Measurements from ENCODE around the gene DDX39B.
A peak's percentile ranks its signal among the peaks of the same experiment; 100 is the strongest.

DDX39B gene

GRCh38 chr6:31567531-31568370 is 25.9 kb upstream of the DDX39B start (continued):
- TF ChIP-seq ZNF174 (tag by site-specific recombination; IDR thresholded peaks at IDR 0.05), result no peak
- TF ChIP-seq ZEB2 (tag by site-specific recombination; IDR thresholded peaks at IDR 0.05), result no peak
- TF ChIP-seq ZNF121 (tag by site-specific recombination; IDR thresholded peaks at IDR 0.05), result no peak
- peak; percentile 91 for TF ChIP-seq ZSCAN4 (tag by site-specific recombination; IDR thresholded peaks at IDR 0.05)
- TF ChIP-seq EGR2 (tag by site-specific recombination; IDR thresholded peaks at IDR 0.05; ENCODE audit: low read depth), result peak; percentile 74
- TF ChIP-seq ZNF10 (tag by site-specific recombination; IDR thresholded peaks at IDR 0.05), result no peak
- no peak for TF ChIP-seq ZBTB44 (tag by site-specific recombination; IDR thresholded peaks at IDR 0.05)
- no peak for TF ChIP-seq WT1 (tag by site-specific recombination; IDR thresholded peaks at IDR 0.05)
- no peak for TF ChIP-seq ZNF138 (tag by site-specific recombination; IDR thresholded peaks at IDR 0.05; ENCODE audit: borderline replicate concordance)
- TF ChIP-seq ZNF571 (tag by site-specific recombination; IDR thresholded peaks at IDR 0.05), result no peak
- TF ChIP-seq ZNF398 (tag by site-specific recombination; IDR thresholded peaks at IDR 0.05), result peak; percentile 69

GRCh38 chr6:31560697-31561058 is 18.9 kb upstream of the DDX39B start:
- no peak for TF ChIP-seq ZIC2 (tag by site-specific recombination; IDR thresholded peaks at IDR 0.05)
- TF ChIP-seq KLF10 (tag by site-specific recombination; IDR thresholded peaks at IDR 0.05), result no peak
- no peak for TF ChIP-seq ZSCAN4 (tag by site-specific recombination; IDR thresholded peaks at IDR 0.05)
- no peak for TF ChIP-seq ZNF707 (tag by site-specific recombination; IDR thresholded peaks at IDR 0.05)
- no peak for TF ChIP-seq ZNF174 (tag by site-specific recombination; IDR thresholded peaks at IDR 0.05)
- TF ChIP-seq ZNF623 (tag by site-specific recombination; IDR thresholded peaks at IDR 0.05), result no peak
- no peak for TF ChIP-seq ZNF843 (tag by site-specific recombination; IDR thresholded peaks at IDR 0.05)
- no peak for TF ChIP-seq ZNF280D (tag by site-specific recombination; IDR thresholded peaks at IDR 0.05)
- no peak for TF ChIP-seq ZBTB44 (tag by site-specific recombination; IDR thresholded peaks at IDR 0.05)
- TF ChIP-seq ZNF10 (tag by site-specific recombination; IDR thresholded peaks at IDR 0.05), result no peak
- no peak for TF ChIP-seq BCL6B (tag by site-specific recombination; IDR thresholded peaks at IDR 0.05)
- Histone ChIP-seq H3K27ac (ENCODE audit: extremely low read depth, low read depth, low read length) (no peak overlapping the region), H3K4me1 (ENCODE audit: control insufficient read depth, insufficient read depth, low read length) (no peaks in the 10 kb centered on the region), H3K4me3 (ENCODE audit: low read depth, low read length) (no peak overlapping the region), H3K36me3 (ENCODE audit: control insufficient read depth in 2 of 2, insufficient read depth in 1 of 2, low read length in 2 of 2) (peaks cover 0 to 52% of the 10 kb centered on the region in 2 experiments; a peak in 2 of 3 replicates), H3K9me3 (ENCODE audit: control insufficient read depth, insufficient read depth, low read depth, low read length) (no peaks in the 10 kb centered on the region)
- ChIA-PET POLR2A (interaction anchor here (1.0 to 1.3 kb wide), 2 partner anchors 18 to 19 kb away, joined by 3 read pairs; partner anchors contain the start of gene DDX39B), CTCF (interaction anchor here (1.0 to 4.1 kb wide), 4 partner anchors 13 to 37 kb away, joined by 3 to 29 read pairs (median 6); partner anchors contain the start of gene ATP6V1G2)
